HG03457 (cell line): ENCODE results near the gene LAD1.

ENCODE experiments used
- ATAC-seq: cut with Tn5 transposase; IDR thresholded peaks from one replicate; pipeline ENCODE4 v1.9.1; 2021; ENCODE audit warnings: moderate number of reproducible peaks; ENCODE audit not compliant: unreplicated experiment

LAD1 gene, protein sequence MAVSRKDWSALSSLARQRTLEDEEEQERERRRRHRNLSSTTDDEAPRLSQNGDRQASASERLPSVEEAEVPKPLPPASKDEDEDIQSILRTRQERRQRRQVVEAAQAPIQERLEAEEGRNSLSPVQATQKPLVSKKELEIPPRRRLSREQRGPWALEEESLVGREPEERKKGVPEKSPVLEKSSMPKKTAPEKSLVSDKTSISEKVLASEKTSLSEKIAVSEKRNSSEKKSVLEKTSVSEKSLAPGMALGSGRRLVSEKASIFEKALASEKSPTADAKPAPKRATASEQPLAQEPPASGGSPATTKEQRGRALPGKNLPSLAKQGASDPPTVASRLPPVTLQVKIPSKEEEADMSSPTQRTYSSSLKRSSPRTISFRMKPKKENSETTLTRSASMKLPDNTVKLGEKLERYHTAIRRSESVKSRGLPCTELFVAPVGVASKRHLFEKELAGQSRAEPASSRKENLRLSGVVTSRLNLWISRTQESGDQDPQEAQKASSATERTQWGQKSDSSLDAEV

DNA sequence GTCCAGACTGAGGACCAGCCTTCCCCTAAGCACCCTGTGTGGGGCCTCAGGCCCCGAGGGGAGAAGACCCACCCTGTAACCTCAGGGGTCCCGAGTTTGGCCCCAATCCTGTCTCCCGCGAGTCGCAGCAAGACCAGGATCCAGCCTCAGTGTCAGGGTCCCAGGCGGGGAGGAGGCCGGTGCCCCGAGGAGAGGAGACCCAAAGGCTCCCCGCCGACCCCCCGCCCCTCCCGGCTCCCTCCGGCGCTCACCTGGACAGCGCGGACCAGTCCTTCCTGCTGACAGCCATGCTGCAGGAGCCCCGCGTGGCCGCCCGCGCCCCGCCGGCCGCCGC, at the start of gene LAD1:
Gene LAD1 (minus strand): TSS at position 307 of the 334 bp plus-strand sequence. CDS start 18 bp downstream, at position 289.
- no peak for ATAC-seq

DNA sequence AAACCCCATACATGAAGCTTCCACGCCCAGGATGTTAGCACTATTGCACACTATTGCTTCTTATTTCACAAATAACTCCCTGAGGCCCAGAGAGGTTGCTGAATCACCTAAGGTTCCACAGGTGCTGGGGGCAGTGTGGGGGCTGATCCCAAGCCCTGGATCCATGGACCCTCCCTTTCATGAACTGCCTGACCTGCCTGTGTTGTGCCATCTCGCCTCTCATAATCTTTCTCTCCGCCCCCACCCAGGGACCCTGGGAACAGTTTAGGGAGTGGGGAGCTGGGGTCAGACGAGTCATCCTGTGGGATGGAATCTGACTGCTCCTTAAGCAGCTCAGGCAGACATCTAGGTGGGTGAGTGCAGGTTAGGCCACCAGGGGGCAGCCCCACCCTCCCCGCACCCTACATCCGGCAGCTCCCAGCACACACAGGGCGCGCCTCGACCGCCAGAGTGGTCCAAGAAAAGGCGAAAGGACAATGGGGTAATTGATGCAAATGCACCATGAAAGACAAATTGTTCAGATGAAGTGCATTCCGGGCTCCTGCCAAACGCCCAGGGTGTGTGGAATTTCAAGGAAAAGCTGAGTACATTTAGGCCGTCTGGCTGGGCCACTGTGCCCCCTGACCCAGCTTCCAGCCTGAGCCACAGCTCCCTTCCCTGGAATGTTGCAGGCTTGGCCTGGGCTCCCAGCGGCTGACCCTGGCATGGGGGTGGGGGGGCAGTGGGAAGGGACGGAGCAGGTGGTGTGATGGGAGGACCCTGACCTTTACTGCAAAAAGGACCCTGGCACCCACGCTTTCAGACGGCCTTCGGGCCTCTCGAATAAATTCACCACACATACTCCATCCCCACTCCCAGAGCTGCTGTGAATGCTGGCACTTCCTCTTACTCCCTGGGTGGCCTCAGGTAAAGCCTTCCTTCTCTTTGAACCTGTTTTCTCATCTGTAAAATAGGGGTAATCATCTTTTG, 49.1 kb upstream of the LAD1 start:
- ATAC-seq, result no peak

DNA sequence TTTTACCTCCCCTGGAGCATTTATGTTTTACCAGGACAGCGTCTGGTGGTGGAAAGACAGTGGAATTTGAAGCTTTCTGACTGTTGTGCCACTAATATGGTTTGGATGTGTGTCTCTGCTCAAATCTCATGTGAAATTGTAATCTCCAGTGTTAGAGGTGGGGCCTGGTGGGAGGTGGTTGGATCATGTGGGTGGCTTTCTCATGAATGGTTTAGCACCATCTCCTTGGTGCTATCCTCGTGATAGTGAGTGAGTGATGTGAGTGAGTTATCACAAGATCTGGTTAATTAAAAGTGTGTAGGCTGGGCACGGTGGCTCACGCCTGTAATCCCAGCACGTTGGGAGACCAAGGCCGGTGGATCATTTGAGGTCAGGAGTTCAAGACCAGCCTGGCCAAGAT, 46.2 kb upstream of the LAD1 start:
- ATAC-seq, result no peak

DNA sequence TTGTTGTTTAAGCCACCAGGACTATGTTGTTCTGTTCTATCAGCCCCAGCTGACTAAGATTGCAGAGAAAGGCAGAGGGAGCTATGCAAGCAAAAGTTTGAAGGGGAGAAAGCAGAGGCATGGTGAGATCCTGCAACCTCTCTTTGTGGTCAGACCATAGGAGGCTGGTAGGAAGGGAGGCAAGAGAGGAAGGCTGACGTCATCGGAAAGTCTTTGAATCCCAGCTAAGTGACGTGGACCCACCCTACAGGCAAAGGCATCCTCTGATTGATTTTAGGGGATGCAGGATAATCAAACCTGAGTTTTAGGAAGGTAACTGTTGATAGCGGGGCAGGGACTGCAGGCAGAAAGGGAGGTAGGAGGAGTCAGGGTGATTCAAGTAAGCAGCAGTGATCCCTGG, 45.7 kb upstream of the LAD1 start:
- ATAC-seq, result no peak

DNA sequence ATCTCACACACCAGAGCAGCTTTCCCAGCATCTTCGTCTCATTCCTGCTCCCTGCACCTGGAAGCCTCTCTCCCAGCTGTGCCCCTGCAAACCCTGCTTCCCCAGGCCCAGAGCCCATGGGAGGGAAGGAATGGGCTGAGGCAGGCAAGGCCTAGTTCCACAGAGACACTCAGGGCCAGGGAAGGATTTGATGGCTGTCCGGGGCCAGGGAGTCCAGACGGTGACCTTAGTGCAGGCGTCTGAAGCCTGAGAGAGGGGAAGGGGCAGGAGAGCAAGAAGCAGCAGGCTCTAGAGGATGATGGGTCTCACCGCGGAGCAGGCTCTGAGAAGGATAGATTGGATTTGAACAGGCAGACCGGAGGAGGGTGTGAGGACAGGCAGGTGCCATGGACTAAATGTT, 44.6 kb upstream of the LAD1 start:
- no peak for ATAC-seq

DNA sequence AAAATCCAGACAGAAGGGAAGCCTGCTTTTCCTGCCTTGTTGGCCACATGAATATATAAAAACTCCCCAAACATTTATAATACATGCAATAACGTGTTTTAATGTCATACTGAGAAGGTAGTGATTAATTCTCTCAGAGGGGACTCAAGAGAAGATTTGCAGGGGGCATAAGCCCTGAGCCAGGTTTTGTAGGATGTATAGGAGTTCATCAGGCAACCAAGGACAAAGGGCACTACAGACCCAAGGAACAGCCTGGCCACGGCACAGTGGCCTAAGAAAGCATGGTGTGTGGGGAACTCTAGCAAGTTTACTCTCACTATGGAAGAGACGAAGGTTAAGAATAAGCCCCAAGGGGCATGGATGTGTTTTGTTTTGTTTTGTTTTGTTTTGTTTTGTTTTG, 37.8 kb upstream of the LAD1 start:
- no peak for ATAC-seq

DNA sequence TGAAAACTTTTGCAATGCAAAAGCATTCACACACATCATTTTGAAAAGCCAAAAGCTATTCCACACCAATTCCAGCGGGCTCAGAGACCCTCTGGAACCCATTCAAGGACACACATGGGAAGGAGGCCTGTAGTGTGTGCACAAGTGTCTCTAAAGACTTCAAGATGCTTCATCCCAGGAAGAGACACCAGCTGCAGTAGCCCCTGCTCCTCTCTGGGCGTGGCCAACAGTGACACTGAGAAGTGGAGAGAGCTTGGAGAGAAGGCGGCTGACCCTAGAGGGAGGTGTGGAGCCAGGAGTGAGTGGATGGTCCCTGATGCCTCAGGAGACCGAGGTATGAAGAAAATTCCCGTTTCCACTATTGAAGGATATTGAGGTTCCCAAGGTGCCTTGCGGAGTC, 37.3 kb upstream of the LAD1 start:
- no peak for ATAC-seq

DNA sequence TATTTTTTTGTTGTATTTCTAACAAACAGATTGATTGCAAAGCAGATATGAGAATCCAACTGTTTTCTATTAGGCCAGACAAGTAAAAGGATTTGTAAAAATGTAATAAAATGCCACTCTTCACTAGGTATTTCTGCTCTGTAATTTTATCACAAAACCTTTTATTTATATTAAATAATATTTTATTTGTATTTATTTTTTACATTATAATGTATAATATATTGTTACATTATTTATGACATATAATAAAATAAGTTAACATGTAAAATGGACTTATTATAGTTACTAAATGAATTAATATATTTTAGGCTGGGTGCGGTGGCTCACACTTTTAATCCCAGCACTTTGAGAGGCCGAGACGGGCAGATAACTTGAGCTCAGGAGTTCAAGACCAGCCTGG, 35.1 kb upstream of the LAD1 start:
- ATAC-seq, result no peak

DNA sequence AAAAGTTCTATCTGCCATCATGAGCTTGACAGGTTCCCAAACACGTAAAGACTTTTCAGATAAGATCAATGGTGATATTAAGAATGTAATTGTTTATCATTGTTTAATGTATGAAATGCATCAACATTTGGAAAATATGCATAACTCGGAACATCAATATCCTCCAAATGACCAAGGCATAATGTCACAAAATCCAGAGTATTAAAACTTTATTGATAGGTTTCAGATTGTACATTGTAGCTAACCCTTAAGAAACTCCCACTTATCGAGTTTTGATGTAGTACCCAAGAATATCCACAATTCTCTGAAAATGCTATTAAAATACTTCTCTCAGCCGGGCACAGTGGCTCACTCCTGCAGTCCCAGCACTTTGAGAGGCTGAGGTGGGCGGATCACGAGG, 34.5 kb upstream of the LAD1 start:
- no peak for ATAC-seq

DNA sequence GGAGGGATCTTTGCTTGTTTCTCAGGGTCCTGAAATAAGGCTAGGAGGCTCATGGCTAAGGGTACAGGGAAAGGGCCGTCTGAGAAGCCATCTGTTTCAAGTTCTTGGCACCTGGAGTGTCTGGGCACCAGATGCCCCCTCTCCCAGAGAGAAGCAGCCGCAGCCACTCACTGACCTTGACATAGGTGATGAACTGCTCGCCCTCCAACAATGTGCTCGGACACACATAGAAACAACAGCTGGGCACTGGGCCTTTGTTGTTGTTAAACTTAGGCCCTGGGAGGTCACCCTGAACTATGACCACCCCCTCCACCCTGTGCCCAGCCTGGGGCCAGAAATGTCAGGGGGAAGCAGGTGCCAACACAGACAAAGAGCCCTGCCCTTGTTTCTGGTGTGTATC, 31.7 kb upstream of the LAD1 start:
- no peak for ATAC-seq

DNA sequence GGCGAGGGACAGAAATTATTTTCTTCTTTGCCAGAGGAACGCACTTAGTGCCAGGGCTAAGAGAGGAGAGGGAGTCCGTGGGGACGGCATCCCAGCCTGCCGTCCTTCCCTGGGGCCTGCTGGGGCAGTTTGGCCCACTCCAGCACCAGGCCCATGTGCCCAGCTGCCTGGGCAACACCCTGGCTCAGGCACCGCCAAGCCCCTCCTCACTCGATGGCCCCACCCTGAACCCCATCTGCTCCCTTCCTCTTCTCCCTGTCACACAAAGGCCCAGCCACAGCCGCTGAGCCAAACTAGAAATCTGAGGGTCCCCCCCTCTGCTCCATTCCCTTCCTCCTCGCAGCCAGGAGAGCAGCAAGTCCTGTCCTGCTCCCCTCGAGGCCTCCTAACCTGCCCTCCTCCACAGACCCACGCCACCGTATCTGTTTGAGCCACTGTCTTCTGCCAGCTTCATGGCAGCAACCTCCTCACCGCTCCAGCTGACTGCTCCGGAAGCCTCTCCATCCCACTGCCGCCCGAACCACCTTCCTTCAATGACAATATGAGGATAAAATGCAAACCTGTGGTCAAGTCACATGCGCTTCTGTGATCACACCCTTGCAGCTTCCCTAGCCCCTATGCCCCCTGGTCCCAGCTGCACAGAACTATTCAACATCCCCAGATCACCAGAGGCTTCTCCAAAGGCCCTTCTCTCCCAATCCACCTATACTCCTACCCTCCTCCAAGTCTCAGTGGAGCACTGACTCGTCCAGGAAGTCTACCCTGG, 30.8 kb upstream of the LAD1 start:
- ATAC-seq, result no peak

DNA sequence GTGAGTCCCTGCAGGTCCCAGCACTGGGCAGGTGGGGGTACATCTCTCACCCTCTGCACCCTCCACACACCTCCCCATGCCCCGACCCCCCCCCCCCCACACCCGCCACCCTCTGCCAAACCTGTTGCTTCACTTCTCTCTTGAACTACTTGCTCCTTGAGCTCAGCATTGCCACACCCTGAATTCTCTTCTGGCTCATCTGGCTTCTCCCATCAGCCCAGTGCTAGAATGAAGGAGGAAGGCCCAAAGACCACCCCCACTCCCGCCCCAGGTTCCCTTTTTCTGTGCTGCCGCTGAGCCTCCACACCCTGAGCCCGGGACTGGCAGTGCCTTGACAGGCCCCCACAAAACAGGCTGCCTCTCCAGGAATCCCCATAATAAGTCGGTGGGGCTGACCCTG, 28.8 kb upstream of the LAD1 start:
- ATAC-seq, result no peak

DNA sequence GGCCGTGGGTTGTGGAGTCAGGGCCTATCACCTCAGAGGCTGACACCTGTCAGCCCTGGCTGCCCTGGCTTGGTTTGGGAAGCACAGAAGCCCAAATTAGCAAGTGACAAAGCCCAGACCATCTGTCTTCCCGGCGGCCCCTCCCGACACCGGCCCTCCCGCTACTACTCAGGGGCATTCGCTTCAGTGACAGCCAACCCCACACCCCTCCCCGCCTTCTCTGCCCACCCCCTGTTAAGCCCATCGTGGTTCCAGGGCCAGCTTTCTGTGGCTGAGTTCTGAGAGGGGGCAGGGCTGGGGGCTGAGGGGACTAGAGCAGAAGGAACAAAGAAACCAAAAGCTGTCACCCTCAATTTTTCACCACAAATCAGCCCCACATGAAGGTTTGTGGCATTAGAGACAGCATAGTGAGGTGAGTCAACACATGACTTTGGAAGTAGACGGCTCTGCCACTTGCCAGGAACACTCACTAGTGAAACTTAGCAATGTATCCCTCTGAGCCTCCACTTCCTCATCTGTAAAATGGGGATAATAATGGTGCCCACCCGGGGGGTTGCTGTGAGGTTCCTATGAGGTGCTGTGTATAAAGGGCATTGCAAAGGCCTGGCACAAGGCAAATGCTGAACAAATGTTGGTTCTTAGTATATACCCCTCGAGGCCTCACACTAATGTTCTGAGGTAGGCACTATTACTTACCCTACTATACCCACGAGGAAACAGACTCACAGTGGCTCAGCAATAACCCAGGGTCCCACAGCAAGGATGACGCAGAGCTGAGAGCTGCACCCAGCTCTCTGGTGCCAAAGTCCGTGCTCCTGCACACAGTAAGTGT, 27.6 kb upstream of the LAD1 start:
- no peak for ATAC-seq

DNA sequence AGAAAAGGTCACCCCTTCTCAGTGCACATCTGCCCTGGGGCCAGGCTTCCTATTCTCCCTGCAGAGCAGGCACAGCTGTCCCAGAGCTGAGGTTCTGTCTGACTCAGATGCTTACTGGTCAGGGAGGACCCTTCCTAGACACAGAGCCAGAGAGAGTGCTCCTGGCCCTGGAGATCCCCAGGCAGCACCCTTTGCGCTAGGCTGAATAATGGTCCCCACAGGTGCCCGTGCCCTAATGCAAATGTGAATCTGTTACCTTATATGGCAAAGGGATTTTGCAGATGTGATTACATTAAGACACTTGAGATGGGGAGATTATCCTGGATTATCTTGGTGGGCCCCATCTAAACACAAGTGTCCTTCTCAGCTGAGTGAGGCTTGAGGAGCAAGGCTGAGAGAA, 25.0 kb upstream of the LAD1 start:
- no peak for ATAC-seq

DNA sequence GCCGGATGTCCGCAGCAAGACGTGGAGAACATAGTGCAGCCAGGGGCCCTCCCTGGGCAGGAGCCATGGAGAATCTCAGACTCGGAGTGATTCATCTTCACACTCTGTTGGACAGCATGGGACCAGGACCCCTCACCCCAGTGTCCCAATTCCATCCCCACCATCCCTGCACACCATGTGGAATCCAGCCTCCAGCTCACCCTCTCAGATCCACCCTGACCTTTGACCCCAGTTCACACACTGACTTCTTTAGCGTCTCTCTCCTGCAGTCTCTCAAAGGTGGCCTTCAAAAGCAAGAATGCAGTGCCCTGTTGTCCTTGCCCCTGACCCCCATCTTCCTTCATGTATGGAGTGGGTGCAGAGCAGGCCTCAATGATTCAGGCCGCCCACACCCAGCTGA, 24.5 kb upstream of the LAD1 start:
- ATAC-seq, result no peak

DNA sequence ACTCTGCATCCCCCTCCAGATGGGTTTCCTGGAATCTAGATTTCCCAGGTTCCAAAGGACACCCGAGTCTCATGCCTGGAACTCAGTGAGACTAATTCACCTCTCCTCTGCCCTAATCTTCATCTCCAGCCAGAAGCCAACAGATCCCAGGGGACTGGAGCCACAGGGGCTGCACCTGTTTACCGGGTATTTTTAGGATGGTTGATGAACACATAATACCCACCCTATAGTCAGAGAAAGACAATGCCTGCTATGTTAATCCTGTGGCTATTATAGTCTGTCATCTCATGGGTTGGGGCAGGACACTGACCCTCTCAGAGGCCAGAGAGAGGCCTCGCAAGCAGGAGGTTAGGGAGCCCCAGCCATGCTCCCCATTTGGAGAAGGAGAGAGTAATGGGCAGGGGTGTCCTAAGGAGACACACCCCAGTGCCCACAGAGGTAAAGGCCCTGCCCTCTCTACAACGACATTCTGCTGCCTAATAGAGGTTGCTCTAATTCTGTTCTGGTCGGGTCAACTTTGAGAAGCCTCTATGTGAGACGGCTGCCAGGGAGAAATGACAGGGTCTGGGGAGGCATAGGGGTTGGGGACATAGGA, 23.4 kb upstream of the LAD1 start:
- ATAC-seq, result no peak

DNA sequence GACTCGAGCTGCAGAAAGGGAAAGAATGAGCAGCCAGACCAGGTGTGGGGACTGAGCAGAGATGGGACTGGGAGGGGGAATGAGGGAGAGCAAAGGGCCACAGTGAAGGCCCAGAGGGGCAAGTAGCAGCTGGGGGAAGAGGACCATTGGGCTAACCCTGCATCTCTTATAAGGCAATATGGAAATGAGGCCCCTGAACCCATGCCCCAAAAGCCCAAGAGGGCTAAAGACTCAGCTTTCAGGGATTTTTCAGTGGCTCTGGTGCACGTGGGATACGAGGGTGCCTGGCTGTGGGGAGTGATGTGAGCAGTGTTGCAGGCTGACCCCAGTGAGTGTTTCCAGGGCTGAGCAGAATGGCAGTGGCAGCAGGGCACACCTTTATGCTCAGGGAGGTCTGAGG, 22.9 kb upstream of the LAD1 start:
- ATAC-seq, result no peak

DNA sequence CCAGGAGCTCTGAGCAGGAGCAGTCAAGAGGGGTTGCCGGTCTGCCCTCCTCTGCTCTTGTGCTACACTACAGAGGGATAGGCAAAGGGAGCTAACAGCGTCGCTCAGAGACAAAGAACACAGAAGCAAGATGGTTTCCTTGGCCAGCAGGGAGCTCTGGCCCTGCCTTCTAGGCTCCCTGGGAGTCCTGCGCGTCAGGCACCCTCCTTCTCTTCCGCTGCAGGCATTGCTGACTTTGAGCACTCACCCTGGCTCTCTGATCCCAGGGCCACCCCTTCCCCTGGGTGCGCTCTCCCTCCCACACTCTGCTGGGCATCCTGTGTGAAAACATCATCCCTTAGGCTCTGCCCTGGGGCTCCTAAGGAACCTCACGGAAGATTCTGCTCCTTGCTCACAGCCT, 21.9 kb upstream of the LAD1 start:
- no peak for ATAC-seq

DNA sequence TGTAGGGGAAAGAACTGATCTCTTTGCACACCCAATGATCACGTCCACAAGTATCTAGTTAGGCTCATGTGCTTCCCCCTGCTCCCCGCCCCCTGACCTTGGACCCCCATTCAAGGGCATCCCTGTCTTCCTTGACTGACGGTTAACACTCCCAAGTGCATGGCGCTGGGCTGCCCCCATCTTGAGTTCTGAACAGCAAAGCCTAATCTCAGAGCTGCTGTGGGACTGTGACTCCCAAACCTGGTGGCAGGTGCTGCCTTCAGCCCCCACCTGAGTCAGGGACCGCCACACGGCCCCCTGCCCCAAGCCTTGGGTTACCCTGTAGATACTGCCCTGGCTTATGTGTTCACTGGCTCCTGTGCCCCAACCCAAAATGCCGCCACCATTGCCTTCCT, 21.5 kb upstream of the LAD1 start:
- ATAC-seq, result no peak
